Caco-2 (cell line): ENCODE results near the gene ZW10. TPM values are rescaled to one million over a fixed set of nuclear protein-coding genes. Genes with fewer than 3 reads are reported as not detected.

ENCODE experiments used
- BruUV-seq: library from RNA; stranded (reverse); fragments of 400-500 nt; replicated peaks from 2 replicates; lab custom pipeline; 2021; lab: Mats Ljungman, UMichigan
- CTCF ChIA-PET: fragments of 300-600 bp; sonication (Branson Sonifier 250); formaldehyde crosslinking; loops from one replicate; lab custom pipeline; 2022; ENCODE audit warnings: antibody characterized with exemption; lab: Charles Lee
- POLR2A ChIA-PET: fragments of 300-600 bp; sonication (Branson Sonifier 250); formaldehyde crosslinking; loops from one replicate; lab custom pipeline; 2022; ENCODE audit warnings: antibody characterized with exemption; lab: Charles Lee
- DNase-seq, 2 experiments: peaks; one replicate each; pipeline versions ENCODE4 v3.0.0 to v3.0.0-alpha.2; 2020 to 2022
- H3K27me3 ChIP-seq: replicated peaks from 2 replicates; pipeline ENCODE4 v1.6.0; 2011; ENCODE audit warnings: low read length; ENCODE audit not compliant: control insufficient read depth, insufficient read depth
- H3K36me3 ChIP-seq: 2 replicates; pipeline ENCODE4 v1.5.1; 2011; ENCODE audit warnings: low read length; ENCODE audit not compliant: control insufficient read depth, insufficient read depth
- H3K4me1 ChIP-seq: fragments of 250-450 bp; sonication (Bioruptor Pico); 2 replicates; pipeline ENCODE4 v1.5.1; 2020; ENCODE audit warnings: mild to moderate bottlenecking
- H3K4me3 ChIP-seq: 2 replicates; pipeline ENCODE4 v1.5.1; 2011; ENCODE audit warnings: low read depth, mild to moderate bottlenecking, control low read depth, low read length
- H3K9me3 ChIP-seq: fragments of 250-450 bp; sonication (Bioruptor Pico); 2 replicates; pipeline ENCODE4 v1.5.1; 2020; ENCODE audit warnings: mild to moderate bottlenecking, moderate library complexity
- H3K27ac Mint-ChIP-seq: one replicate; pipeline ENCODE4 v1.8.0; 2022; ENCODE audit warnings: mixed read lengths; ENCODE audit not compliant: unreplicated experiment
- H3K27me3 Mint-ChIP-seq: one replicate; pipeline ENCODE4 v1.8.0; 2022; ENCODE audit warnings: mixed read lengths; ENCODE audit not compliant: insufficient read depth, unreplicated experiment
- H3K36me3 Mint-ChIP-seq: one replicate; pipeline ENCODE4 v1.8.0; 2022; ENCODE audit warnings: mild to moderate bottlenecking, mixed read lengths; ENCODE audit not compliant: insufficient read depth, unreplicated experiment
- H3K4me1 Mint-ChIP-seq: one replicate; pipeline ENCODE4 v1.8.0; 2022; ENCODE audit warnings: low read depth, mixed read lengths; ENCODE audit not compliant: unreplicated experiment
- H3K4me3 Mint-ChIP-seq: one replicate; pipeline ENCODE4 v1.8.0; 2022; ENCODE audit warnings: mild to moderate bottlenecking, moderate library complexity, mixed read lengths; ENCODE audit not compliant: unreplicated experiment
- H3K9me3 Mint-ChIP-seq: one replicate; pipeline ENCODE4 v1.8.0; 2022; ENCODE audit warnings: mixed read lengths; ENCODE audit not compliant: unreplicated experiment
- intact Hi-C: fragments of 100-400 bp; cut with micrococcal nuclease; formaldehyde crosslinking; loops from one replicate; pipeline ENCODE4 v1.10.0; 2022; ENCODE audit not compliant: unreplicated experiment
- total RNA-seq: library from RNA; stranded (reverse); gene quantifications from 2 replicates; pipeline ENCODE4 v1.2.3, GENCODE V29; 2022
- TF ChIP-seq, protein P1 (sequence below), 2 experiments: fragments of 200-600 bp in 1 of 2; IDR thresholded peaks; 1 replicate in 1 of 2; 2 replicates in 1 of 2; pipeline versions ENCODE4 v1.5.1 to v1.8.0; 2011 to 2022; ENCODE audit warnings: antibody characterized with exemption in 1 of 2, control low read depth in 1 of 2, inconsistent platforms in 1 of 2, low read depth in 1 of 2, low read length in 1 of 2, mild to moderate bottlenecking in 1 of 2, moderate library complexity in 1 of 2; ENCODE audit not compliant: insufficient read depth in 1 of 2, severe bottlenecking in 1 of 2, unreplicated experiment in 1 of 2

ZW10 gene
- total RNA-seq, 1 experiment from 2014 or later: 43.1 TPM

DNA sequence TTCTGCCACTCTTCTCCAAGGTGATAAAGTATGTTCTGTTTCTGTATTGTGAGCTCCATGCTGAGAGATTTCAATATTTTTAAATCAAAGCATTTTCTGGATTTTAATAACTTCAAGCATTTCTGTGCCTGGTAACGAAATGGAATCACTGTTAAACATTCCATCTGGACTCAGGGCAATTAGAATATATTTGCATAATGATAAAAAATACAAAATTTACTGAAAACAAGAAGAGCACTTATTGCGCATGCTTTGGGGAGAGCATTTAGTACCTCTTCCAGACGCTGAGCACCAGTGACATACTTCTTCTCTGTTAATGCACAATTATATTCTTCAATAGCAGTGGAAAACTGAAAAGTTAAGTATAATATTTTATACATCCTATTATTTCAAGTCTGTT, 13.3 kb downstream of the ZW10 start:
- no peak for DNase-seq
- Mint-ChIP-seq H3K4me1 (no peaks in the 10 kb centered on the region), H3K9me3 (peaks cover 9% of the 10 kb centered on the region), H3K4me3 (no peak overlapping the region), H3K27ac (no peak overlapping the region), H3K27me3 (no peaks in the 10 kb centered on the region), H3K36me3 (peaks cover 63% of the 10 kb centered on the region)
- POLR2A ChIA-PET: no interaction called here
- Histone ChIP-seq H3K4me1 (no peaks in the 10 kb centered on the region), H3K9me3 (no peaks in the 10 kb centered on the region), H3K4me3 (no peak overlapping the region), H3K36me3 (peaks cover 1% of the 10 kb centered on the region), H3K27me3 (no peaks in the 10 kb centered on the region)
- intact Hi-C loops: no loop called here
- CTCF ChIA-PET: interaction anchor here (1.7 kb wide), 1 partner anchor 13 kb away, joined by 5 read pairs; the partner anchor contains the start of gene ZW10
- no TSS peak for BruUV-seq
- TF ChIP-seq, protein P1, sequence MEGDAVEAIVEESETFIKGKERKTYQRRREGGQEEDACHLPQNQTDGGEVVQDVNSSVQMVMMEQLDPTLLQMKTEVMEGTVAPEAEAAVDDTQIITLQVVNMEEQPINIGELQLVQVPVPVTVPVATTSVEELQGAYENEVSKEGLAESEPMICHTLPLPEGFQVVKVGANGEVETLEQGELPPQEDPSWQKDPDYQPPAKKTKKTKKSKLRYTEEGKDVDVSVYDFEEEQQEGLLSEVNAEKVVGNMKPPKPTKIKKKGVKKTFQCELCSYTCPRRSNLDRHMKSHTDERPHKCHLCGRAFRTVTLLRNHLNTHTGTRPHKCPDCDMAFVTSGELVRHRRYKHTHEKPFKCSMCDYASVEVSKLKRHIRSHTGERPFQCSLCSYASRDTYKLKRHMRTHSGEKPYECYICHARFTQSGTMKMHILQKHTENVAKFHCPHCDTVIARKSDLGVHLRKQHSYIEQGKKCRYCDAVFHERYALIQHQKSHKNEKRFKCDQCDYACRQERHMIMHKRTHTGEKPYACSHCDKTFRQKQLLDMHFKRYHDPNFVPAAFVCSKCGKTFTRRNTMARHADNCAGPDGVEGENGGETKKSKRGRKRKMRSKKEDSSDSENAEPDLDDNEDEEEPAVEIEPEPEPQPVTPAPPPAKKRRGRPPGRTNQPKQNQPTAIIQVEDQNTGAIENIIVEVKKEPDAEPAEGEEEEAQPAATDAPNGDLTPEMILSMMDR (IDR thresholded peaks at IDR 0.05; ENCODE audit: insufficient read depth in 1 of 2, low read depth in 1 of 2, low read length in 1 of 2, severe bottlenecking in 1 of 2, unreplicated experiment in 1 of 2): no peak

- H3K27me3 Mint-ChIP-seq: no peaks in the 10 kb centered on the region
- H3K36me3 Mint-ChIP-seq: peaks cover 60% of the 10 kb centered on the region
- BruUV-seq: no TSS peak
- H3K4me3 Mint-ChIP-seq: no peak overlapping the region
- H3K27me3 ChIP-seq: no peaks in the 10 kb centered on the region
- DNase-seq: no peak
- no peak overlapping the region for H3K4me3 ChIP-seq
- POLR2A ChIA-PET: no interaction called here
- intact Hi-C loops: no loop called here
- CTCF ChIA-PET: no interaction called here
- TF ChIP-seq, protein P1 (IDR thresholded peaks at IDR 0.05; ENCODE audit: insufficient read depth in 1 of 2, low read depth in 1 of 2, low read length in 1 of 2, severe bottlenecking in 1 of 2, unreplicated experiment in 1 of 2): no peak
- no peaks in the 10 kb centered on the region for H3K4me1 Mint-ChIP-seq
- no peaks in the 10 kb centered on the region for H3K4me1 ChIP-seq
- H3K9me3 ChIP-seq: no peaks in the 10 kb centered on the region
- peaks cover 3% of the 10 kb centered on the region for H3K36me3 ChIP-seq
- no peak overlapping the region for H3K27ac Mint-ChIP-seq
- no peaks in the 10 kb centered on the region for H3K9me3 Mint-ChIP-seq
These were observed 20.6 kb downstream of the ZW10 start for GRCh38 chr11:113752932-113753331.

GRCh38 chr11:113736323-113736722, 37.2 kb downstream of the ZW10 start:
- H3K36me3 ChIP-seq: peaks cover 12% of the 10 kb centered on the region
- no peak overlapping the region for H3K27ac Mint-ChIP-seq
- no peaks in the 10 kb centered on the region for H3K9me3 ChIP-seq
- no peaks in the 10 kb centered on the region for H3K9me3 Mint-ChIP-seq
- no peaks in the 10 kb centered on the region for H3K27me3 Mint-ChIP-seq
- H3K27me3 ChIP-seq: no peaks in the 10 kb centered on the region
- ChIA-PET CTCF (no interaction called here), POLR2A (no interaction called here)
- no peaks in the 10 kb centered on the region for H3K4me1 Mint-ChIP-seq
- no TSS peak for BruUV-seq
- peaks cover 81% of the 10 kb centered on the region for H3K36me3 Mint-ChIP-seq
- no peak for DNase-seq
- H3K4me3 Mint-ChIP-seq: no peak overlapping the region
- H3K4me3 ChIP-seq: no peak overlapping the region
- intact Hi-C loops: no loop called here
- TF ChIP-seq, protein P1 (IDR thresholded peaks at IDR 0.05; ENCODE audit: insufficient read depth in 1 of 2, low read depth in 1 of 2, low read length in 1 of 2, severe bottlenecking in 1 of 2, unreplicated experiment in 1 of 2): no peak
- no peaks in the 10 kb centered on the region for H3K4me1 ChIP-seq
